HG03575 (cell line): Measurements from ENCODE around the gene TDRD6.
A peak's percentile ranks its signal among the peaks of the same experiment; 100 is the strongest.
"Not testable (repeated sequence)": the region's sequence is repeated elsewhere in the genome, so short reads cannot be mapped to it uniquely, and the experiment has no call there.

Experiments
- ATAC-seq: cut with Tn5 transposase; IDR thresholded peaks from one replicate; pipeline ENCODE4 v1.9.1; 2021; ENCODE audit not compliant: unreplicated experiment, insufficient number of reproducible peaks, low FRiP score; ENCODE audit errors: extremely low read depth

TDRD6 gene

GRCh38 chr6:46687619-46688097, at the start of gene TDRD6:
Gene TDRD6, plus strand, starts transcription at chr6:46687885. Its CDS starts 244 bp downstream, at chr6:46688129.
- no peak for ATAC-seq

- ATAC-seq: no peak
These were observed 49.8 kb upstream of the TDRD6 start for GRCh38 chr6:46637933-46638332.

GRCh38 chr6:46638650-46639049, 49.0 kb upstream of the TDRD6 start:
- ATAC-seq: no peak

- no peak for ATAC-seq
These were observed 44.5 kb upstream of the TDRD6 start for GRCh38 chr6:46642928-46643751.

GRCh38 chr6:46645265-46645664, 42.4 kb upstream of the TDRD6 start:
- no peak for ATAC-seq

GRCh38 chr6:46648108-46648507, 39.6 kb upstream of the TDRD6 start:
- not testable (repeated sequence) for ATAC-seq

- ATAC-seq: no peak
These were observed 38.7 kb upstream of the TDRD6 start for GRCh38 chr6:46648869-46649492.

GRCh38 chr6:46651006-46651405, 36.7 kb upstream of the TDRD6 start:
- ATAC-seq: no peak

- ATAC-seq: no peak
These were observed 35.9 kb upstream of the TDRD6 start for GRCh38 chr6:46651816-46652215.

GRCh38 chr6:46652232-46652602, 35.5 kb upstream of the TDRD6 start:
- ATAC-seq: no peak

- peak; percentile 96 for ATAC-seq
These were observed 34.9 kb upstream of the TDRD6 start, which contains the start of the genes CYP39A1 and SLC25A27 for GRCh38 chr6:46652603-46653438. Gene CYP39A1, minus strand, starts transcription at chr6:46652818. Its CDS starts 236 bp downstream, at chr6:46652582. Gene SLC25A27, plus strand, starts transcription at chr6:46652975. Its CDS starts 218 bp downstream, at chr6:46653193.

- ATAC-seq: no peak
These were observed 34.1 kb upstream of the TDRD6 start for GRCh38 chr6:46653439-46654195.

GRCh38 chr6:46655803-46656202, 31.9 kb upstream of the TDRD6 start:
- no peak for ATAC-seq

GRCh38 chr6:46657642-46658041, 30.0 kb upstream of the TDRD6 start:
- no peak for ATAC-seq

- ATAC-seq: no peak
These were observed 26.2 kb upstream of the TDRD6 start for GRCh38 chr6:46661483-46661882.

- no peak for ATAC-seq
These were observed 20.3 kb upstream of the TDRD6 start for GRCh38 chr6:46667377-46667776.

- ATAC-seq: no peak
These were observed 13.3 kb upstream of the TDRD6 start for GRCh38 chr6:46674410-46674809.

GRCh38 chr6:46676604-46677313, 10.9 kb upstream of the TDRD6 start:
- no peak for ATAC-seq
